ENCODE measurements around the gene IL19. TPM values are rescaled to one million over a fixed set of nuclear protein-coding genes. Genes with fewer than 3 reads are reported as not detected.

IL19 gene
- total and polyA plus RNA-seq, 2 of the 13 experiments (the other 11 are each of a cell fraction or from before 2014, with no cell fraction given), result not detected

DNA sequence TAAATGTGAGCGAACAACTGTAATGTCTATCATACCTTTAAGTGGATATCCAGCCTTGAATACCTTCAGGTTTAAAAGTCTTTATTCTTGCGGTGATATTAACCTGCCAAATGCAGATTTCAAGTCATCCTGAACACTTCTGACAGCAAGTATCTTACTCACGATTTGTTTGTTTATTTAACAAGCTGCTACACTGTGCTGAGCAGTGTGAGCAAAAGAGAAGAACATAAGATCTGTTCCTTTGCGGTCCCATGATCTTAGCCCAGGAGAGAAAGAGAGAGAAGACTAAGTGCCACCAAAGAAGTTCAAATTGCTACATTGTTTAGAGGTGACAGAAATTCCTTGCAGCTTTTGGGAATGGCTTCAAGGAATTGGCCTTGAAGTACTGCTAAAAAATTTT, 117.1 kb downstream of the IL19 start:
- in situ Hi-C loops (cut with HindIII; ENCODE audit: extremely low pct_ligation_motif_present, low pct_unique_long_range_greater_than_20kb) (no loop called here), intact Hi-C loops (cut with micrococcal nuclease; ENCODE audit: unreplicated experiment) (no loop called here)
- Histone ChIP-seq H3K27me3 (ENCODE audit: control insufficient read depth in 1 of 2, insufficient read depth in 2 of 2, low read length in 2 of 2) (peaks cover 0 to 33% of the 10 kb centered on the region in 2 experiments; a peak in 3 of 5 replicates), H4K20me1 (ENCODE audit: insufficient read depth, low read length) (no peaks in the 10 kb centered on the region), H3K9ac (ENCODE audit: insufficient read depth, low read depth, low read length) (no peak overlapping the region), H3K27ac (ENCODE audit: extremely low read length, insufficient read depth, low read length) (no peak overlapping the region), H2AFZ (ENCODE audit: low read length) (no peak overlapping the region), H3K79me2 (ENCODE audit: insufficient read depth, low read length) (no peaks in the 10 kb centered on the region), H3K4me3 (replicated peaks in 1 of 3; ENCODE audit: insufficient read depth in 1 of 3, low read depth in 2 of 3, low read length in 3 of 3) (no peak overlapping the region), H3K36me3 (replicated peaks in 1 of 2; ENCODE audit: control insufficient read depth in 1 of 2, insufficient read depth in 2 of 2, low read length in 2 of 2) (no peaks in the 10 kb centered on the region), H3K4me2 (ENCODE audit: low read depth, low read length) (no peak overlapping the region), H3K4me1 (ENCODE audit: insufficient read depth, low read length) (no peaks in the 10 kb centered on the region), H3K9me3 (ENCODE audit: low read length) (no peaks in the 10 kb centered on the region)
- WGBS (ENCODE audit: low lambda C conversion rate), result 1% methylated on average over 4 of the region's 4 CpGs
- FAIRE-seq, result no peak
- TF ChIP-seq RBAK (CRISPR knock-in tag; IDR thresholded peaks at IDR 0.05) (no peak), ZBTB10 (CRISPR knock-in tag; IDR thresholded peaks at IDR 0.05; ENCODE audit: borderline replicate concordance) (no peak), POLR2AphosphoS5 (IDR thresholded peaks at IDR 0.05; ENCODE audit: low read depth, low read length) (no peak), PHB2 (IDR thresholded peaks at IDR 0.05; ENCODE audit: partially characterized antibody) (no peak), ZNF615 (CRISPR knock-in tag; IDR thresholded peaks at IDR 0.05; ENCODE audit: borderline replicate concordance) (no peak), CBX2 (IDR thresholded peaks at IDR 0.05; ENCODE audit: low read depth, low read length) (no peak), CBX2 (CRISPR knock-in tag; IDR thresholded peaks at IDR 0.05; ENCODE audit: low read depth) (no peak), SETDB1 (CRISPR knock-in tag; IDR thresholded peaks at IDR 0.05; ENCODE audit: borderline replicate concordance) (no peak), MZF1 (CRISPR knock-in tag; IDR thresholded peaks at IDR 0.05; ENCODE audit: borderline replicate concordance) (no peak), ZNF652 (CRISPR knock-in tag; IDR thresholded peaks at IDR 0.05; ENCODE audit: borderline replicate concordance, low read depth) (no peak), CEBPG (CRISPR knock-in tag; IDR thresholded peaks at IDR 0.05) (no peak), ZNF792 (CRISPR knock-in tag; IDR thresholded peaks at IDR 0.05) (no peak), ZNF180 (CRISPR knock-in tag; IDR thresholded peaks at IDR 0.05; ENCODE audit: borderline replicate concordance, low read depth) (no peak), NAIF1 (CRISPR knock-in tag; IDR thresholded peaks at IDR 0.05; ENCODE audit: borderline replicate concordance) (no peak), KDM3A (CRISPR knock-in tag; IDR thresholded peaks at IDR 0.05; ENCODE audit: low read depth) (no peak), ATRX (CRISPR knock-in tag; IDR thresholded peaks at IDR 0.05; ENCODE audit: borderline replicate concordance) (no peak)
- TF ChIP-seq, protein P1, sequence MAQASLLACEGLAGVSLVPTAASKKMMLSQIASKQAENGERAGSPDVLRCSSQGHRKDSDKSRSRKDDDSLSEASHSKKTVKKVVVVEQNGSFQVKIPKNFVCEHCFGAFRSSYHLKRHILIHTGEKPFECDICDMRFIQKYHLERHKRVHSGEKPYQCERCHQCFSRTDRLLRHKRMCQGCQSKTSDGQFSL (CRISPR knock-in tag; IDR thresholded peaks at IDR 0.05), result no peak
- TF ChIP-seq, protein P2, sequence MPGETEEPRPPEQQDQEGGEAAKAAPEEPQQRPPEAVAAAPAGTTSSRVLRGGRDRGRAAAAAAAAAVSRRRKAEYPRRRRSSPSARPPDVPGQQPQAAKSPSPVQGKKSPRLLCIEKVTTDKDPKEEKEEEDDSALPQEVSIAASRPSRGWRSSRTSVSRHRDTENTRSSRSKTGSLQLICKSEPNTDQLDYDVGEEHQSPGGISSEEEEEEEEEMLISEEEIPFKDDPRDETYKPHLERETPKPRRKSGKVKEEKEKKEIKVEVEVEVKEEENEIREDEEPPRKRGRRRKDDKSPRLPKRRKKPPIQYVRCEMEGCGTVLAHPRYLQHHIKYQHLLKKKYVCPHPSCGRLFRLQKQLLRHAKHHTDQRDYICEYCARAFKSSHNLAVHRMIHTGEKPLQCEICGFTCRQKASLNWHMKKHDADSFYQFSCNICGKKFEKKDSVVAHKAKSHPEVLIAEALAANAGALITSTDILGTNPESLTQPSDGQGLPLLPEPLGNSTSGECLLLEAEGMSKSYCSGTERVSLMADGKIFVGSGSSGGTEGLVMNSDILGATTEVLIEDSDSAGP (CRISPR knock-in tag; IDR thresholded peaks at IDR 0.05; ENCODE audit: borderline replicate concordance), result no peak
- TF ChIP-seq, protein P3, sequence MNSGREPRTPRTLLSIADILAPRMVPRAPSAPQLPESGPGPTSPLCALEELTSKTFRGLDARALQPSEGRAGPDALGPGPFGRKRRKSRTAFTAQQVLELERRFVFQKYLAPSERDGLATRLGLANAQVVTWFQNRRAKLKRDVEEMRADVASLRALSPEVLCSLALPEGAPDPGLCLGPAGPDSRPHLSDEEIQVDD (CRISPR knock-in tag; IDR thresholded peaks at IDR 0.05; ENCODE audit: borderline replicate concordance), result no peak
- TF ChIP-seq, protein P4, sequence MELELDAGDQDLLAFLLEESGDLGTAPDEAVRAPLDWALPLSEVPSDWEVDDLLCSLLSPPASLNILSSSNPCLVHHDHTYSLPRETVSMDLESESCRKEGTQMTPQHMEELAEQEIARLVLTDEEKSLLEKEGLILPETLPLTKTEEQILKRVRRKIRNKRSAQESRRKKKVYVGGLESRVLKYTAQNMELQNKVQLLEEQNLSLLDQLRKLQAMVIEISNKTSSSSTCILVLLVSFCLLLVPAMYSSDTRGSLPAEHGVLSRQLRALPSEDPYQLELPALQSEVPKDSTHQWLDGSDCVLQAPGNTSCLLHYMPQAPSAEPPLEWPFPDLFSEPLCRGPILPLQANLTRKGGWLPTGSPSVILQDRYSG (CRISPR knock-in tag; IDR thresholded peaks at IDR 0.05), result no peak
- TF ChIP-seq, protein P5, sequence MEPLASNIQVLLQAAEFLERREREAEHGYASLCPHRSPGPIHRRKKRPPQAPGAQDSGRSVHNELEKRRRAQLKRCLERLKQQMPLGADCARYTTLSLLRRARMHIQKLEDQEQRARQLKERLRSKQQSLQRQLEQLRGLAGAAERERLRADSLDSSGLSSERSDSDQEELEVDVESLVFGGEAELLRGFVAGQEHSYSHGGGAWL (CRISPR knock-in tag; IDR thresholded peaks at IDR 0.05), result no peak
- ATAC-seq, result no peak
- DNase-seq (ENCODE audit: low spot score), result no peak
- no TSS peak for BruUV-seq (replicated peaks)
- POLR2A ChIA-PET, result no interaction called here
- CTCF ChIA-PET (ENCODE audit: low intra/inter-chr PET ratio, low total read pairs), result no interaction called here
